HEK293 (cell line): Measurements from ENCODE around the gene KLRD1.

Experiments used
- BCL11B ChIP-seq: fragments of 450-650 bp; formaldehyde crosslinking; IDR thresholded peaks from 2 replicates; pipeline ENCODE4 v1.5.1; 2016; ENCODE audit warnings: low read depth, missing biosample characterization, missing genetic modification characterization
- FEZF1 ChIP-seq: fragments of 450-650 bp; formaldehyde crosslinking; IDR thresholded peaks from 2 replicates; pipeline ENCODE4 v1.5.1; 2016; ENCODE audit warnings: missing biosample characterization, missing genetic modification characterization
- GFI1B ChIP-seq: fragments of 450-650 bp; formaldehyde crosslinking; IDR thresholded peaks from 2 replicates; pipeline ENCODE4 v1.5.1; 2016; ENCODE audit warnings: missing biosample characterization, missing genetic modification characterization
- HOXC10 ChIP-seq: sonication (generic); formaldehyde crosslinking; IDR thresholded peaks from 2 replicates; pipeline ENCODE4 v1.8.1; 2023; ENCODE audit warnings: mild to moderate bottlenecking, missing genetic modification reagents
- KLF10 ChIP-seq: fragments of 450-650 bp; IDR thresholded peaks from 2 replicates; pipeline ENCODE4 v1.5.1; 2018; ENCODE audit warnings: missing biosample characterization, mild to moderate bottlenecking, missing genetic modification characterization
- PRDM1 ChIP-seq: fragments of 450-650 bp; formaldehyde crosslinking; IDR thresholded peaks from 2 replicates; pipeline ENCODE4; 2016; ENCODE audit warnings: missing biosample characterization, missing genetic modification characterization
- TRIM28 ChIP-seq: IDR thresholded peaks from 2 replicates; pipeline ENCODE4 v1.6.1; 2011; ENCODE audit warnings: low read length, control low read depth, borderline replicate concordance
- ZIC2 ChIP-seq: fragments of 450-650 bp; formaldehyde crosslinking; IDR thresholded peaks from 2 replicates; pipeline ENCODE4 v1.5.1; 2016; ENCODE audit warnings: missing biosample characterization, missing genetic modification characterization
- ZNF132 ChIP-seq: fragments of 450-650 bp; formaldehyde crosslinking; IDR thresholded peaks from 2 replicates; pipeline ENCODE4 v1.5.1; 2017; ENCODE audit warnings: missing biosample characterization, missing genetic modification characterization, borderline replicate concordance
- ZNF146 ChIP-seq: fragments of 450-650 bp; formaldehyde crosslinking; IDR thresholded peaks from 2 replicates; pipeline ENCODE4 v1.5.1; 2016; ENCODE audit warnings: missing biosample characterization, missing genetic modification characterization
- ZNF157 ChIP-seq: fragments of 450-650 bp; formaldehyde crosslinking; IDR thresholded peaks from 2 replicates; pipeline ENCODE4 v1.5.1; 2016; ENCODE audit warnings: missing biosample characterization, missing genetic modification characterization
- ZNF175 ChIP-seq: fragments of 450-650 bp; formaldehyde crosslinking; IDR thresholded peaks from 2 replicates; pipeline ENCODE4 v1.5.1; 2016; ENCODE audit warnings: missing biosample characterization, missing genetic modification characterization
- ZNF335 ChIP-seq: fragments of 450-650 bp; formaldehyde crosslinking; conservative IDR thresholded peaks from 2 replicates; pipeline ENCODE4 v1.5.1; 2016; ENCODE audit warnings: missing biosample characterization, missing genetic modification characterization
- ZNF354C ChIP-seq: fragments of 450-650 bp; formaldehyde crosslinking; IDR thresholded peaks from 2 replicates; pipeline ENCODE4 v1.5.1; 2016; ENCODE audit warnings: missing biosample characterization, missing genetic modification characterization, low read depth, borderline replicate concordance
- ZNF394 ChIP-seq: fragments of 450-650 bp; formaldehyde crosslinking; IDR thresholded peaks from 2 replicates; pipeline ENCODE4 v1.5.1; 2016; ENCODE audit warnings: missing biosample characterization, missing genetic modification characterization, mild to moderate bottlenecking, moderate library complexity, borderline replicate concordance
- ZNF423 ChIP-seq: fragments of 450-650 bp; formaldehyde crosslinking; IDR thresholded peaks from 2 replicates; pipeline ENCODE4 v1.5.1; 2016; ENCODE audit warnings: missing biosample characterization, missing genetic modification characterization
- ZNF529 ChIP-seq: fragments of 450-650 bp; formaldehyde crosslinking; IDR thresholded peaks from 2 replicates; pipeline ENCODE4 v1.5.1; 2017; ENCODE audit warnings: missing genetic modification characterization, missing biosample characterization; ENCODE audit not compliant: insufficient replicate concordance
- ZNF549 ChIP-seq: fragments of 450-650 bp; IDR thresholded peaks from 2 replicates; pipeline ENCODE4 v1.5.1; 2018; ENCODE audit warnings: missing biosample characterization, missing genetic modification characterization, mild to moderate bottlenecking, inconsistent platforms, moderate library complexity
- ZNF600 ChIP-seq: fragments of 450-650 bp; formaldehyde crosslinking; IDR thresholded peaks from 2 replicates; pipeline ENCODE4 v1.5.1; 2016; ENCODE audit warnings: missing biosample characterization, missing genetic modification characterization
- ZNF621 ChIP-seq: fragments of 450-650 bp; formaldehyde crosslinking; IDR thresholded peaks from 2 replicates; pipeline ENCODE4 v1.5.1; 2017; ENCODE audit warnings: missing biosample characterization, missing genetic modification characterization
- ZNF624 ChIP-seq: fragments of 450-650 bp; formaldehyde crosslinking; IDR thresholded peaks from 2 replicates; pipeline ENCODE4 v1.5.1; 2017; ENCODE audit warnings: missing biosample characterization, missing genetic modification characterization
- ZNF670 ChIP-seq: fragments of 450-650 bp; formaldehyde crosslinking; IDR thresholded peaks from 2 replicates; pipeline ENCODE4 v1.5.1; 2016; ENCODE audit warnings: missing biosample characterization, missing genetic modification characterization, low read depth
- ZNF76 ChIP-seq: fragments of 450-650 bp; formaldehyde crosslinking; IDR thresholded peaks from 2 replicates; pipeline ENCODE4; 2016; ENCODE audit warnings: low read depth, missing biosample characterization, missing genetic modification characterization, borderline replicate concordance
- ZNF791 ChIP-seq: fragments of 450-650 bp; formaldehyde crosslinking; IDR thresholded peaks from 2 replicates; pipeline ENCODE4 v1.5.1; 2016; ENCODE audit warnings: missing biosample characterization, missing genetic modification characterization
- TF ChIP-seq, protein P1 (sequence below): fragments of 450-650 bp; formaldehyde crosslinking; IDR thresholded peaks from 2 replicates; pipeline ENCODE4 v1.5.1; 2016; ENCODE audit warnings: missing biosample characterization, missing genetic modification characterization, borderline replicate concordance
- TF ChIP-seq, protein P2 (sequence below): fragments of 450-650 bp; formaldehyde crosslinking; conservative IDR thresholded peaks from 2 replicates; pipeline ENCODE4 v1.5.1; 2016; ENCODE audit warnings: low read depth, missing biosample characterization, missing genetic modification characterization
- TF ChIP-seq, protein P3 (sequence below): fragments of 450-650 bp; formaldehyde crosslinking; IDR thresholded peaks from 2 replicates; pipeline ENCODE4 v1.5.1; 2016; ENCODE audit warnings: missing biosample characterization, missing genetic modification characterization
- TF ChIP-seq, protein P4 (sequence below): fragments of 450-650 bp; IDR thresholded peaks from 2 replicates; pipeline ENCODE4 v1.5.1; 2018; ENCODE audit warnings: missing biosample characterization, missing genetic modification characterization
- TF ChIP-seq, protein P5 (sequence below): fragments of 450-650 bp; formaldehyde crosslinking; IDR thresholded peaks from 2 replicates; pipeline ENCODE4 v1.5.1; 2017; ENCODE audit warnings: missing biosample characterization, missing genetic modification characterization
- TF ChIP-seq, protein P6 (sequence below): fragments of 450-650 bp; formaldehyde crosslinking; IDR thresholded peaks from 2 replicates; pipeline ENCODE4 v1.5.1; 2017; ENCODE audit warnings: missing biosample characterization, missing genetic modification characterization

KLRD1 gene

GRCh38 chr12:10364815-10365622 is 57.3 kb downstream of the KLRD1 start (continued):
- TF ChIP-seq, protein P1, sequence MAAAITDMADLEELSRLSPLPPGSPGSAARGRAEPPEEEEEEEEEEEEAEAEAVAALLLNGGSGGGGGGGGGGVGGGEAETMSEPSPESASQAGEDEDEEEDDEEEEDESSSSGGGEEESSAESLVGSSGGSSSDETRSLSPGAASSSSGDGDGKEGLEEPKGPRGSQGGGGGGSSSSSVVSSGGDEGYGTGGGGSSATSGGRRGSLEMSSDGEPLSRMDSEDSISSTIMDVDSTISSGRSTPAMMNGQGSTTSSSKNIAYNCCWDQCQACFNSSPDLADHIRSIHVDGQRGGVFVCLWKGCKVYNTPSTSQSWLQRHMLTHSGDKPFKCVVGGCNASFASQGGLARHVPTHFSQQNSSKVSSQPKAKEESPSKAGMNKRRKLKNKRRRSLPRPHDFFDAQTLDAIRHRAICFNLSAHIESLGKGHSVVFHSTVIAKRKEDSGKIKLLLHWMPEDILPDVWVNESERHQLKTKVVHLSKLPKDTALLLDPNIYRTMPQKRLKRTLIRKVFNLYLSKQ, result no peak
- TF ChIP-seq BCL11B (tag by site-specific recombination), result no peak
- TF ChIP-seq ZNF791 (tag by site-specific recombination), result no peak
- TF ChIP-seq, protein P2, sequence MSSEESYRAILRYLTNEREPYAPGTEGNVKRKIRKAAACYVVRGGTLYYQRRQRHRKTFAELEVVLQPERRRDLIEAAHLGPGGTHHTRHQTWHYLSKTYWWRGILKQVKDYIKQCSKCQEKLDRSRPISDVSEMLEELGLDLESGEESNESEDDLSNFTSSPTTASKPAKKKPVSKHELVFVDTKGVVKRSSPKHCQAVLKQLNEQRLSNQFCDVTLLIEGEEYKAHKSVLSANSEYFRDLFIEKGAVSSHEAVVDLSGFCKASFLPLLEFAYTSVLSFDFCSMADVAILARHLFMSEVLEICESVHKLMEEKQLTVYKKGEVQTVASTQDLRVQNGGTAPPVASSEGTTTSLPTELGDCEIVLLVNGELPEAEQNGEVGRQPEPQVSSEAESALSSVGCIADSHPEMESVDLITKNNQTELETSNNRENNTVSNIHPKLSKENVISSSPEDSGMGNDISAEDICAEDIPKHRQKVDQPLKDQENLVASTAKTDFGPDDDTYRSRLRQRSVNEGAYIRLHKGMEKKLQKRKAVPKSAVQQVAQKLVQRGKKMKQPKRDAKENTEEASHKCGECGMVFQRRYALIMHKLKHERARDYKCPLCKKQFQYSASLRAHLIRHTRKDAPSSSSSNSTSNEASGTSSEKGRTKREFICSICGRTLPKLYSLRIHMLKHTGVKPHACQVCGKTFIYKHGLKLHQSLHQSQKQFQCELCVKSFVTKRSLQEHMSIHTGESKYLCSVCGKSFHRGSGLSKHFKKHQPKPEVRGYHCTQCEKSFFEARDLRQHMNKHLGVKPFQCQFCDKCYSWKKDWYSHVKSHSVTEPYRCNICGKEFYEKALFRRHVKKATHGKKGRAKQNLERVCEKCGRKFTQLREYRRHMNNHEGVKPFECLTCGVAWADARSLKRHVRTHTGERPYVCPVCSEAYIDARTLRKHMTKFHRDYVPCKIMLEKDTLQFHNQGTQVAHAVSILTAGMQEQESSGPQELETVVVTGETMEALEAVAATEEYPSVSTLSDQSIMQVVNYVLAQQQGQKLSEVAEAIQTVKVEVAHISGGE (tag by site-specific recombination), result no peak
- no peak for TF ChIP-seq ZNF624
- TF ChIP-seq ZNF335, result peak; percentile 76
- TF ChIP-seq ZNF146 (tag by site-specific recombination), result no peak
- TF ChIP-seq HOXC10, result no peak
- TF ChIP-seq TRIM28, result peak; percentile 33; the same call in 1 of the 2 replicates
- peak; percentile 60 for TF ChIP-seq KLF10 (tag by site-specific recombination)
- TF ChIP-seq ZNF670 (tag by site-specific recombination), result no peak
- TF ChIP-seq, protein P3, sequence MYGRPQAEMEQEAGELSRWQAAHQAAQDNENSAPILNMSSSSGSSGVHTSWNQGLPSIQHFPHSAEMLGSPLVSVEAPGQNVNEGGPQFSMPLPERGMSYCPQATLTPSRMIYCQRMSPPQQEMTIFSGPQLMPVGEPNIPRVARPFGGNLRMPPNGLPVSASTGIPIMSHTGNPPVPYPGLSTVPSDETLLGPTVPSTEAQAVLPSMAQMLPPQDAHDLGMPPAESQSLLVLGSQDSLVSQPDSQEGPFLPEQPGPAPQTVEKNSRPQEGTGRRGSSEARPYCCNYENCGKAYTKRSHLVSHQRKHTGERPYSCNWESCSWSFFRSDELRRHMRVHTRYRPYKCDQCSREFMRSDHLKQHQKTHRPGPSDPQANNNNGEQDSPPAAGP, result no peak
- peak; percentile 43; the same call in 1 of the 2 replicates for TF ChIP-seq FEZF1 (tag by site-specific recombination)
- TF ChIP-seq ZNF423 (tag by site-specific recombination), result no peak
- TF ChIP-seq, protein P4, sequence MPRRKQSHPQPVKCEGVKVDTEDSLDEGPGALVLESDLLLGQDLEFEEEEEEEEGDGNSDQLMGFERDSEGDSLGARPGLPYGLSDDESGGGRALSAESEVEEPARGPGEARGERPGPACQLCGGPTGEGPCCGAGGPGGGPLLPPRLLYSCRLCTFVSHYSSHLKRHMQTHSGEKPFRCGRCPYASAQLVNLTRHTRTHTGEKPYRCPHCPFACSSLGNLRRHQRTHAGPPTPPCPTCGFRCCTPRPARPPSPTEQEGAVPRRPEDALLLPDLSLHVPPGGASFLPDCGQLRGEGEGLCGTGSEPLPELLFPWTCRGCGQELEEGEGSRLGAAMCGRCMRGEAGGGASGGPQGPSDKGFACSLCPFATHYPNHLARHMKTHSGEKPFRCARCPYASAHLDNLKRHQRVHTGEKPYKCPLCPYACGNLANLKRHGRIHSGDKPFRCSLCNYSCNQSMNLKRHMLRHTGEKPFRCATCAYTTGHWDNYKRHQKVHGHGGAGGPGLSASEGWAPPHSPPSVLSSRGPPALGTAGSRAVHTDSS (tag by site-specific recombination), result no peak
- peak; percentile 61 for TF ChIP-seq PRDM1 (tag by site-specific recombination)
- no peak for TF ChIP-seq ZNF529 (tag by site-specific recombination)
- TF ChIP-seq ZNF175 (tag by site-specific recombination), result no peak
- no peak for TF ChIP-seq ZNF76
- no peak for TF ChIP-seq ZNF354C (tag by site-specific recombination)
- no peak for TF ChIP-seq ZNF621 (tag by site-specific recombination)
- TF ChIP-seq, protein P5, sequence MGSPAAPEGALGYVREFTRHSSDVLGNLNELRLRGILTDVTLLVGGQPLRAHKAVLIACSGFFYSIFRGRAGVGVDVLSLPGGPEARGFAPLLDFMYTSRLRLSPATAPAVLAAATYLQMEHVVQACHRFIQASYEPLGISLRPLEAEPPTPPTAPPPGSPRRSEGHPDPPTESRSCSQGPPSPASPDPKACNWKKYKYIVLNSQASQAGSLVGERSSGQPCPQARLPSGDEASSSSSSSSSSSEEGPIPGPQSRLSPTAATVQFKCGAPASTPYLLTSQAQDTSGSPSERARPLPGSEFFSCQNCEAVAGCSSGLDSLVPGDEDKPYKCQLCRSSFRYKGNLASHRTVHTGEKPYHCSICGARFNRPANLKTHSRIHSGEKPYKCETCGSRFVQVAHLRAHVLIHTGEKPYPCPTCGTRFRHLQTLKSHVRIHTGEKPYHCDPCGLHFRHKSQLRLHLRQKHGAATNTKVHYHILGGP, result peak; percentile 61; the same call in 1 of the 2 replicates
- TF ChIP-seq, protein P6, sequence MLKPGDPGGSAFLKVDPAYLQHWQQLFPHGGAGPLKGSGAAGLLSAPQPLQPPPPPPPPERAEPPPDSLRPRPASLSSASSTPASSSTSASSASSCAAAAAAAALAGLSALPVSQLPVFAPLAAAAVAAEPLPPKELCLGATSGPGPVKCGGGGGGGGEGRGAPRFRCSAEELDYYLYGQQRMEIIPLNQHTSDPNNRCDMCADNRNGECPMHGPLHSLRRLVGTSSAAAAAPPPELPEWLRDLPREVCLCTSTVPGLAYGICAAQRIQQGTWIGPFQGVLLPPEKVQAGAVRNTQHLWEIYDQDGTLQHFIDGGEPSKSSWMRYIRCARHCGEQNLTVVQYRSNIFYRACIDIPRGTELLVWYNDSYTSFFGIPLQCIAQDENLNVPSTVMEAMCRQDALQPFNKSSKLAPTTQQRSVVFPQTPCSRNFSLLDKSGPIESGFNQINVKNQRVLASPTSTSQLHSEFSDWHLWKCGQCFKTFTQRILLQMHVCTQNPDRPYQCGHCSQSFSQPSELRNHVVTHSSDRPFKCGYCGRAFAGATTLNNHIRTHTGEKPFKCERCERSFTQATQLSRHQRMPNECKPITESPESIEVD (tag by site-specific recombination), result peak; percentile 65
- peak; percentile 83 for TF ChIP-seq ZNF600 (tag by site-specific recombination)
- TF ChIP-seq GFI1B (tag by site-specific recombination), result peak; percentile 10; the same call in 1 of the 2 replicates
- no peak for TF ChIP-seq ZNF549 (tag by site-specific recombination)
- TF ChIP-seq ZNF132 (tag by site-specific recombination), result no peak
- TF ChIP-seq ZNF394 (tag by site-specific recombination), result 0 out of 2 replicates have a peak, but pooled peaks have one; percentile 25
- no peak for TF ChIP-seq ZIC2
- TF ChIP-seq ZNF157, result no peak
